OCI-LY7 (cell line): ENCODE measurements around the gene AP1B1.

Source experiments
- EZH2phosphoT487 ChIP-seq: fragments of 200-600 bp; sonication (generic); IDR thresholded peaks from 2 replicates; pipeline ENCODE4 v1.6.1; 2018; ENCODE audit warnings: low read depth, borderline replicate concordance, mild to moderate bottlenecking, mixed run types, antibody characterized with exemption, low read length, moderate library complexity, mixed read lengths
- TF ChIP-seq, protein P1 (sequence below): fragments of 200-600 bp; sonication (generic); conservative IDR thresholded peaks from 2 replicates; pipeline ENCODE4 v1.5.1; 2014; ENCODE audit warnings: mild to moderate bottlenecking, antibody characterized with exemption, low read length, moderate library complexity, mixed read lengths

DNA sequence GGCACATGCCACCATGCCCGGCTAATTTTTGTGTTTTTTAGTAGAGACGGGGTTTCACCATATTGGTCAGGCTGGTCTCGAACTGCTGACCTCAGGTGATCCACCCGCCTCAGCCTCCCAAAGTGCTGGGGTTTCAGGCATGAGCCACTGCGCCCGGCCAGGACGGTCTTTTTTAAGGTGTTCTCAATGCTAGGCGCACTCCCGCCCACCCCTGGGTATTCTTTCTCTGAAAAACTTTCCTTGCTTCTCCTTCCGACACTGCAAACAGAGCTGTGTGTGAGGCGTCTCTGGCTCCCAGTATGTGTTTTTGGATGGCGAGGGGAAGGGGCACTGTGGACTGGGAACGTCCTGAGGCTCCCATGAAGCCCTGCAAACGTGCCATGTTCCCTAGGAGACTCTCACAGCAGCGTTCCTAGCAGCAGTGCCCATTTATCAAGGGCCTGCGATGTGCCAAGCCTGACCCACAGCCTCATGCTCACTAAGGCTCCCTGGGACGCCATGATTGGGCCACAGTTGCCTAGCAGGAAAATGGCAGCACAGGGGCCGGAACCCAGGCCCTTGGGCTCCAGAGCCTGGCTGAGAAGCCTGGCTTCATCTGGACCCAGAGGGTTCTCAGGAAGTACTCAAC, 70.4 kb downstream of the AP1B1 start:
- TF ChIP-seq, protein P1, sequence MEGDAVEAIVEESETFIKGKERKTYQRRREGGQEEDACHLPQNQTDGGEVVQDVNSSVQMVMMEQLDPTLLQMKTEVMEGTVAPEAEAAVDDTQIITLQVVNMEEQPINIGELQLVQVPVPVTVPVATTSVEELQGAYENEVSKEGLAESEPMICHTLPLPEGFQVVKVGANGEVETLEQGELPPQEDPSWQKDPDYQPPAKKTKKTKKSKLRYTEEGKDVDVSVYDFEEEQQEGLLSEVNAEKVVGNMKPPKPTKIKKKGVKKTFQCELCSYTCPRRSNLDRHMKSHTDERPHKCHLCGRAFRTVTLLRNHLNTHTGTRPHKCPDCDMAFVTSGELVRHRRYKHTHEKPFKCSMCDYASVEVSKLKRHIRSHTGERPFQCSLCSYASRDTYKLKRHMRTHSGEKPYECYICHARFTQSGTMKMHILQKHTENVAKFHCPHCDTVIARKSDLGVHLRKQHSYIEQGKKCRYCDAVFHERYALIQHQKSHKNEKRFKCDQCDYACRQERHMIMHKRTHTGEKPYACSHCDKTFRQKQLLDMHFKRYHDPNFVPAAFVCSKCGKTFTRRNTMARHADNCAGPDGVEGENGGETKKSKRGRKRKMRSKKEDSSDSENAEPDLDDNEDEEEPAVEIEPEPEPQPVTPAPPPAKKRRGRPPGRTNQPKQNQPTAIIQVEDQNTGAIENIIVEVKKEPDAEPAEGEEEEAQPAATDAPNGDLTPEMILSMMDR, result no peak
- no peak for TF ChIP-seq EZH2phosphoT487
